ENCODE results near the gene MYPN.
"Not testable (repeated sequence)": the region's sequence is repeated elsewhere in the genome, so short reads cannot be mapped to it uniquely, and the experiment has no call there.

MYPN gene

DNA sequence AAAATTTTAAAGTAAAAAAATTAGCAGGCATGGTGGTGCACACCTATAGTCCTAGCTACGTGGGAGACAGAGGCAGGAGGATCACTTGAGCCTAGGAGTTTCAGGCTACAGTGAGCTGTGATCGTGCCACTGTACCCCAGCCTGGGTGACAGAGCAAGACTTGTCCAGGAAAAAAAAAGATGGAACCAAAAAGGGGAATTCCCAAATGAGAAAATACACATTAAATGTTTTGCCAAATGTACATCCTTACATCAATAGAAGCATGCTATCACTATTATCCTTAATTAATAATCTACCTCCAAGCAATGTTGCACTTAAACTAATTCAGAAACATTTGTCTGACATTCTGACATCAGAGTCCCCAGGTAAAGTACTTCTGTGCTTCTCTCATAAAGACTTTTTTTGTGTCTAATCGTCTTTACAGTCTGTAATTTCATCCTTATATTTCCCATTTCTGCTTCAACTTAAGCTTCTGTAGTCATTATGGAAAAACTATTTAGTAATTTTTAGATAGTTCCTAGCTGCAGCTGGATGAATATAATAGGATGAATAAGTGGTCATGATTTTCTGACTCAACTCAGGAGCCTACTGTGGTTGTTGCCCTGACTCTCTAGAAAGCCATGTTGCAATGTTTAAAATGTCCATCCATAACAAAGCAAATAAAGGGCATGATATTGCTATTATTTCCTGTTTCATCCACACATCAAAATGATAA lies 57.7 kb downstream of the MYPN start:
- in situ Hi-C loops (cut with MboI; ENCODE audit: low sequenced_read_pairs): loop anchor here (25.0 kb wide), 1 partner anchor 305 kb away; no protein-coding TSS in a partner anchor

DNA sequence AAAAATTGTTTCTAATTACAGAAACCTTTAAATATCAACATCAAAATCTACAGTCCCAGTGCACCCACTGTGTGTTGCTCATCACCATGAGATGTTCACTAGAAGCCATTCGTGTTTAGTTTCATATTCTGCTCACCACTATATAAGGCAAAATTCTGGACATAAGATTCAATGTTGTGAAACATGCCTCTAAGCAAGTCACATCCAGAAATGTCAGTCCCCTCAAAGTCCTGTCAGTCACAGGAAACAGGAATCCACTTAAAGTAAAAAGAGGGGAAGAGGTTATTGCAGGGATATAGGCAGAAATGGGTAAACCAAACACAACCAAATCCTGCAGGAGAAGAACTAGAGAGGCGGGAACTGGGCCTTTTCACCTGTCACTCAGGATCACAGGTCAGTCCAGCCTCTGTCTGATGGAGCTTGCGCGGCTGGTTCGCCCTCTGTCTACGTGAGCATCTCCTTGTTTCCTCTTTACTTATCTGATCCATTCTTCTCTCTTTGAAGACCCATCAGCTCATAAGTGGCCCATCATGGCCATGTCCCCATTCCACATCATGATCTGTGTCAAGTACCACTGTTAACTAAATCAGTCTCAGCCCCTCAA lies 58.4 kb downstream of the MYPN start:
- in situ Hi-C loops (cut with MboI; ENCODE audit: low sequenced_read_pairs): loop anchor here (25.0 kb wide), 1 partner anchor 305 kb away; no protein-coding TSS in a partner anchor

DNA sequence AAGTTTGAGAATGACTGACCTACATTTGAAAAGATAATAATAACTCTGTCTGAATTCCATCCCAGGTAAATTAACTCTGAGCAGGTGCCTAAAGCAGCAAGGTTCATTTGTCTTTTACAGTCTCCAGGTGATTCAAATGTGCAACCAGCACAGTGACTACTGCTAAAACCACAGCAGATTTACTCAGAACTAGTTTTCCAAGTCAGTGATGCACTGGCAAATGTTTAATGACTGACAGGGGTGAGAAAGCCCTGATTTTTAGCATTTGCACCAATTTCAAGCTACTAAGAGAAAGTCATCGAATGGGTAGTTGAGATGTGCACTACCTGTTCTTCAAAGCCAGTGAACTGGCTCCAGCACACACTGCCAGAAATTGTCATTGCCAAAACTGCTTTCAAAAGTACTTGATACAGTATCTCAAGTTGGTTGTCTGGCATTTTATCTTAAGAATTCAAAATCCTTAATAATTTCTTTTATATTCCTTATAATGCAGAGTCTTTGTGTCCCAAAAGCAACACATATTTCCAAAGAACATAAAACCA lies 62.3 kb downstream of the MYPN start:
- in situ Hi-C loops (cut with MboI; ENCODE audit: low sequenced_read_pairs): loop anchor here (25.0 kb wide), 1 partner anchor 309 kb away; no protein-coding TSS in a partner anchor

DNA sequence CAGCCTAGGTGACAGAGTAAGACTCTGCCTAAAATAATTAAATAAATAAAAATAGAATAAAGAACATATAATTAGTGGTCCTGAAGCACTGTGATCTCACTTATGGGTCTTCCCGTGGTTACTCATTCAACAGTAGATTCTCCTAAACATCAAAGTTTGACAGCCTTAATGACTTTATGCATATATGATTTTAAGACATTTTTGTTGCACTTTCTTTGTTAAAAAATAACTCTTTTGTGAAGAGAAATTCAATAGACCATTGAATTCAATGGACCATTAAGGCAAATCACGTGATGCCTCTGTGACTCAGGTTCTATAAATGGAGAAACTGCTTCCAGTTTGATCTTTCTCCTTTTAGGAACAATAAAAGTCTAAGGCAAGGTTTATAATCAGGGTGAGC lies 63.0 kb downstream of the MYPN start:
- in situ Hi-C loops (cut with MboI; ENCODE audit: low sequenced_read_pairs): loop anchor here (25.0 kb wide), 1 partner anchor 310 kb away; no protein-coding TSS in a partner anchor

DNA sequence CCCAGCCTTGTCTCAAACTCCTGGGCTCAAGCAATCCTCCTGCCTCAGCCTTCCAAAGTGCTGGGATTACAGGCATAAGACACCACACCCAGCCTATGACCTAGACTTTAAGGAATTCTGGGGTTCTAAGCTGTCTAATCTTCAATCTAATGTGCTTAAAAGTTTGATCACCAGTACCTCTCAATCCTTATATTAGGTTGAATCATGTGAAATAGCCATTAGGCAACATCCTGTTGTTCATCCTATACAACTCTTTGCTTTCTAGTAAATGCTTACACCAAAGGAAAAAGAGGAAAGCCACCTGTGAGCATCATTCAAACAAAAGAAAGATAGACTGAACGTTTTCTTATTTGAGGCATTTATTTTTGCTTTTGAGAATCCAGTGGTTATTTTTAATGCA lies 66.7 kb downstream of the MYPN start:
- in situ Hi-C loops (cut with MboI; ENCODE audit: low sequenced_read_pairs): no loop called here

DNA sequence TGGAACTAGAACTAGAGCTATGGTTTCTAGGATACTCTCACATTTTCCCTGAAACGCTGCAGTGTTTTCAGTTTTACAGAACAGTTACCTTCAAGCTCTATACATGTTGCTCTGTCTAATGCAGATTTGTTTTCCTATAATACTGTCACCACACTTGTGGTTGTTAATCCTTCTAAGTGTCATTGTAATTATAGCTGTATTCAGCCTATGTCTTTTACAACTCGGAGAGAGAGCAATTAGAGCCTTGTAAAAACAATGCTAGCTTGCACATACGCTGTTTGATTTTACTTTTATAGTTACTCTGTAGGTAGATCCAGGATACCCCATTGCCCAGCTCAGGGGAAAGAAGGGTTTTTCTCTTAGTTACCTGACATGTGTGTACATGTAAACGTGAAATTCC lies 67.5 kb downstream of the MYPN start:
- in situ Hi-C loops (cut with MboI; ENCODE audit: low sequenced_read_pairs): no loop called here

DNA sequence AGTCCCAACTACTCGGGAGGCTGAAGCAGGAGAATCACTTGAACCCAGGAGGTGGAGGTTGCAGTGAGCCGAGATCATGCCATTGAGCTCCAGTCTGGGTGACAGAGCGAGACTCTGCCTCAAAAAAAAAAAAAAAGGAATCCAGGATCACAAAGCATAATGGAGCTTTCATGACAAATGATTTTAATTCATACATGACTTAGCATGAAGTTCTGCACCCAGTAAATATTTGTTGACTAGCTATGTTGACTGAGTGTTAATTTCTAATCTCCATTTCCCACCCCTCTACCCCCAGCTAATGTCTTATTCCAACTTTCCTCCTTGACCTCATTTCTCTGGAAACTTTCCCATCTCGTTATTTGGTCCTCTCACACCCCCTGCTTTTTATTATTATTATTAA lies 69.3 kb downstream of the MYPN start:
- in situ Hi-C loops (cut with MboI; ENCODE audit: low sequenced_read_pairs): no loop called here

DNA sequence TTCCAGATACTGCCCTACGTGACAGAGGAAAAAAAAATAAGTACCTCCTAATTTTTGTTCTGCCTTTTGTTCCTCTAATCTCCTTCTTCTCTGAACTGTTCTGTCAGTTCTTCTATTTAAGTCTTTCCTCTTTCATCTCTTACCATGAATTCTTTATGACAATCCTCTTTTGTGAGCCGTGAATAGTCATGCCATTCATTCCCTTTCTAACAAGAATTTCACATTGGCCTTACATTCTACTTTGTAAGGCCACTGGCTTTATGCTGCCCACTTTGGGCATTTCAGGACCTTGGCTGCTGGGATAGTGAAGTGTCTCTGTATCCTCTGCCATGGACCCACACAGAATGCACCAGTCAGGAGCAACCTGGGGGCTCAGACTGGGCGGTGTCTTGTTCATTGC lies 69.7 kb downstream of the MYPN start:
- in situ Hi-C loops (cut with MboI; ENCODE audit: low sequenced_read_pairs): no loop called here

DNA sequence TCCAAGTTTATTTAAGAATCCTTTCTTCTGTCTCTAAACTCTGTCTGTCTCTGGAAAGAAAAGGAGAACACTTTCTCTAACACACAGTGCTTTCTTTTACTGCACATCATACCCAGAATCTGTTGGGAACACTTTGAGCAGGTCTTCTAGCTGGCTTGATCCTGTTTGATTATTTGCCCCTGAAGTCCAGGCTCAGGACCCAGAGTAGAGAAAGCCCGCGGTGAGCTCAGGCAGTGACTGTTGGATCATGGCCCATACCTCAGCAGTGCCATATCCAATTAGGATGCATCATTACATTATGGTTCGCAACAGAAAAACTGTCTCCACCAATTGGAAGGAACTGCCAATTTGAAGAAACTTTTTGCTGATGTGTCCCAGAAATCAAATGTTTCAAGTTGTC lies 71.2 kb downstream of the MYPN start:
- in situ Hi-C loops (cut with MboI; ENCODE audit: low sequenced_read_pairs): no loop called here

DNA sequence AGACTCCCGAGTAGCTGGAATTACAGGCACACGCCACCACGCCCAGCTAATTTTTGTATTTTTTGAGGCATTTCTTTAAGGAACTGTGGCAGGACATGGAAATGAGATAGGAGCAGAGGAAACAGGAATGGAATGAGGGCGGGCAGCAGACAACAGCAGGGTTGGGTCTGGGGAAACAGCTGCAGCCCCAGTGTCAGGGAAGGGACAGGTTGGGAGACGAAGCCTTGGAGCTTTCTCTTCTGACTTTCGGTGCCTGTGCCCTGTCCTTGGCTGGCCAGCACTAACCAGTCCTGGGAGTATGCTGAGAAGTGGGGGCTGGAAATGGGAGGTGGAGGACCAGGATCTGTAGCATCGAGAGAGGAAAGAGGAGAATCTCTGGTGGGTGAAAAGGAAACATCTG lies 75.3 kb downstream of the MYPN start:
- in situ Hi-C loops (cut with MboI; ENCODE audit: low sequenced_read_pairs): no loop called here

DNA sequence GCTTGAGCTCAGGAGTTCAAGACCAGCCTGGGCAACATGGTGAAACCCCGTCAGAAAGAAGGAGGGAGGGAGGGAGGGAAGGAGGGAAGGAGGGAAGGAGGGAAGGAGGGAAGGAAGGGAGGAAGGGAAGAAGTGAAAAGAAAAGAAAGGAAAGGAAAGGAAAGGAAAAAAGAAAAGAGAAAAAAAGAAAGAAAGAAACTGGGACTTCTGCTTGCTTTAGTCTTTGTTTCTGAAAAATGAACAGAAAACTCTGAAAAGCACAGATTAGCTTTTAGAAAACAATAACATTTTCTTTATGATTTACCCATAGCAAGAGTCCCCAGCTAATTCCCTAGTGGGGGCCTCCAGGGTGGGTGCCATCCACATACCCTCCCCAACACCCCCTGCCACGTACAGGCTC lies 75.8 kb downstream of the MYPN start:
- in situ Hi-C loops (cut with MboI; ENCODE audit: low sequenced_read_pairs): no loop called here

DNA sequence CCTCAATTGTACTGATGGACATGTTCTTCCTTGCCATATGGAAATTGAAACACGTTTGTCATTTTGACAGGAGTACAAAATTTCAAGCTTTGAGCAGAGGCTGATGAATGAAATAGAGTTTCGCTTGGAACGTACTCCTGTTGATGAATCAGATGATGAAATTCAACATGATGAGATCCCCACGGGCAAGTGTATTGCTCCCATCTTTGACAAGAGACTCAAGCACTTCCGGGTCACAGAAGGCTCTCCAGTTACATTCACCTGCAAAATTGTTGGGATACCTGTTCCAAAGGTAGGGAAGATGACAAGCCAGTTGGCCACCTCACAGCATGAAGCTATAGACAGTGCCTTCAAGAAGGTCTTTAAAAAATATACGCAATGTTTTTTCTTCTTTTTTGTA lies 79.5 kb downstream of the MYPN start:
- in situ Hi-C loops (cut with MboI; ENCODE audit: low sequenced_read_pairs): no loop called here

DNA sequence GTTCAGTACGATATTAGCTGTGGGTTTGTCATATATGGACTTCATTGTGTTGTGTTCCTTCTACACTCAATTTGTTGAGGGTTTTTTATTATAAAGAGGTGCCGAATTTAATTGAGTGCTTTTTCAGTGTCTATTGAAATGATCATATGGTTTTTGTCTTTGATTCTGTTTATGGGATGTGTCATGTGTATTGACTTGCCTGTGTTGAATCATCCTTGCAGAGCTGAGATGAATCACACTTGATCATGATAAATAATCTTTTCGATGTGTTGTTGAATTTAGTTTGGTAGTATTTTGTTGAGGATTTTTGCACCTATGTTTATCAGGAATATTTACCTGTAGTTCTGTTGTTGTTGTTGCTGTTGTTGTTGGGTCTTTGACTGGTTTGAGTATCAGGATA lies 82.8 kb downstream of the MYPN start:
- in situ Hi-C loops (cut with MboI; ENCODE audit: low sequenced_read_pairs): no loop called here

DNA sequence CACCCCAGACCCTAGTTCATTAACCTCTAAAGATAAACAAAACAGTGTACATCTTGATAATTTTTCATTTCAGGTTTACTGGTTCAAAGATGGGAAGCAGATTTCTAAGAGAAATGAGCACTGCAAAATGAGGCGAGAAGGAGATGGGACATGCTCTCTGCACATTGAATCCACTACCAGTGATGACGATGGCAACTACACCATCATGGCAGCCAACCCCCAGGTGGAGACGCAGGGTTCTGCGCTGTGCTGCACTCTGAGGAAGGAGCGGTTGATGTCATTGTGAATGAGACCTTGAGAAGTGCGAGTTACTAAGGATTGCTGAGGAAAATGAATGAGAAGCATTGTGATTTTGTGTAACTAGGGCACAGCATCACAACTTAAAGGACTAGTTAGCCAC lies 85.0 kb downstream of the MYPN start:
- in situ Hi-C loops (cut with MboI; ENCODE audit: low sequenced_read_pairs): no loop called here

DNA sequence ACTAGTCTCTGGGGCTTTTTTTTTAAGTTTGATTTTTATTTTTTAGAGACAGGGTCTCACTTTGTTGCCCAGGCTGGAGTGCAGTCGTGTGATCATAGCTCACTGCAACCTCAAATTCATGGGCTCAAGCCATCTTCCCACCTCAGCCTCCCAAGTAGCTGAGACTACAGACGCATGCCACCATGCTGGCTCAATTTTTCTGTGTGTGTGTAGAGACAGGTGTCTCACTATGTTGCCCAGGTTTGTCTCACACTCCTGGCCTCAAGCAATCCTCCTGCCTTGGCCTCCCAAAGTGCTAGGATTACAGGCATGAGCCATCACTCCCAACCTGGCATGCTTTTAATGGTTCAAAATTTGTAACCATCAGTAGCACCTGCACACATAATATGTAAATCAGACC lies 86.5 kb downstream of the MYPN start:
- in situ Hi-C loops (cut with MboI; ENCODE audit: low sequenced_read_pairs): not testable (repeated sequence)

DNA sequence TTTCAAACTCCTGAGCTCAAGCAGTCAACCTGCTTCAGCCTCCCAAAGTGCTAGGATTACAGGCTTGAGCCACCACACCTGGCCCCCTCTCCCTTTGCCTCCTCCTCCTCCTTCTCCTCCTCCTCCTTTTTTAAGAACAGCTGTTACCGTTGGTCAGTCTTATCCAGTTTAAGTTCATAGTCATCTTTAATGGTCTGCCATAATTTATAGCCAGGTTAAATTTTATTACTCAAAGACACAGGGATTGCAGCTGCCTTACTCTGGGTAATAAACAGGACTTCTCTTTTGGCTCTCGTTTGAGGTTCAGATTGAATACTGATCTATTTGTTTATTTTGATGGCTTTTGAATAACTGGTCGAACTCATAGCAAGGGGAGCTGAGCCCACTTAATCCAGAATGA lies 87.4 kb downstream of the MYPN start:
- in situ Hi-C loops (cut with MboI; ENCODE audit: low sequenced_read_pairs): no loop called here

DNA sequence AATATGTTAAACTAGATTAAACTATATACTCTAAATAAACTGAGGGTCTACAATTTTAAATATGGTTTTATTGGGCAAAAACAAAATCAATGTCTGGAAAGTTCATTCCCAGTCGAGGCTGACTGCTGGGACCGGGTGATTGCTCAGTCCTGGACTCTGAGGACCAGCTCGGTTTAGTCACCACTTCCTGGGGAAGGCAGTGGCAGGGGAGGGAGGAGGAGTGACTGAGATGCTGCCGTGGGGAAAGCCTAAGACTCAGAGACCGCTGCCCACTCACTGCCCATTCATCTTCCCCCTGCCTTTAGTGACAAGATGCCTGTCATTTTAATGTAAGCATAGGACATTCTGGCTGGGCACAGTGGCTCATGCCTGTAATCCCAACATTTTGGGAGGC lies 93.7 kb downstream of the MYPN start:
- in situ Hi-C loops (cut with MboI; ENCODE audit: low sequenced_read_pairs): no loop called here

DNA sequence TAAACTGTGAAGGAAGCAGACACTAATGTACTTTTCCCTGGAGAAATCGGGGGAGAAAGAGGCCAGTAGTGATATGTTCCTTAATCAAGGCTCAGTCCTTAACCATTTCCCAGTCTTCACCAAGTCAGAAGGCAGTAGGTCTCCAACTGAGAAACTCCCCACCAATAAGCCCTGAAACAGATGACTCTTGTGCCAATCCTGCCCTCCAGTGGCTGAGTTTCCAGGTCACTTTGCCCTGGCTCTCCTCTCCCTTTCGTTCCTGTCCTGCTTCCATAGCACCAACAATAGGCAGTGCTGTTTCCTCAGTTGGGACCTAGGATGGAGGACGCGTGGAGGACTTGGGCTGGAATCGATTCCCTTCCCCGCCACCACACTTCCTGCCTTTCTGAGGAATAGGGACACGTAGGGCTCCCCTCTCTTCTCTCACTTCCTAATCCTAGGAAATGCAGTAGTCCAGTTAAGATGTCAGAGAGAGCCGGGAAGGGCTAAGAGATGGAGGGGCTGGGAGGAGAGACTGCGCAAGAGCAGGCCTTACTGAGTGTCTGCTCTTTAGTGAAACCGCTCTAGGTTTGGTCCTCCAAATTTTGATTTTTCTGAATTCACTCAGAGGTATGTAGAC lies 99.2 kb downstream of the MYPN start:
- in situ Hi-C loops (cut with MboI; ENCODE audit: low sequenced_read_pairs): no loop called here

DNA sequence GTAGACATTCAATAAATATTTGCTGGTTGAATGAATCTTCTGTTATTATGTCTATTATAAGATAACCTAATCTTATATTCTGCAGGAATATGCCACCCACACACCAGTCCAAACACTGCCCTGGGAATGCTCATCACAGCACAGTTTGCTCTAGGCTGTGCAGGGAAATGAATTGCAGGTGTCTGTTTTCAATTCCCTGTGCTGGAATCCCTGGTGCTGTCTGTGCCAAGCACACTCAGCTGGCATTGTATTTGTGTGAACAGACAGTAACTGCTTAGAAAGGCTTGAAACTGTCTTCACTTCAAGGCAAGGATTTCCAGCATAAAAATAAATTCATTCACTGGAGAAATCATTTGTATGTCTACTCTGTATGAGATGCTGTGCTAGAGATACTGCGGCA lies 102.4 kb downstream of the MYPN start:
- in situ Hi-C loops (cut with MboI; ENCODE audit: low sequenced_read_pairs): no loop called here

DNA sequence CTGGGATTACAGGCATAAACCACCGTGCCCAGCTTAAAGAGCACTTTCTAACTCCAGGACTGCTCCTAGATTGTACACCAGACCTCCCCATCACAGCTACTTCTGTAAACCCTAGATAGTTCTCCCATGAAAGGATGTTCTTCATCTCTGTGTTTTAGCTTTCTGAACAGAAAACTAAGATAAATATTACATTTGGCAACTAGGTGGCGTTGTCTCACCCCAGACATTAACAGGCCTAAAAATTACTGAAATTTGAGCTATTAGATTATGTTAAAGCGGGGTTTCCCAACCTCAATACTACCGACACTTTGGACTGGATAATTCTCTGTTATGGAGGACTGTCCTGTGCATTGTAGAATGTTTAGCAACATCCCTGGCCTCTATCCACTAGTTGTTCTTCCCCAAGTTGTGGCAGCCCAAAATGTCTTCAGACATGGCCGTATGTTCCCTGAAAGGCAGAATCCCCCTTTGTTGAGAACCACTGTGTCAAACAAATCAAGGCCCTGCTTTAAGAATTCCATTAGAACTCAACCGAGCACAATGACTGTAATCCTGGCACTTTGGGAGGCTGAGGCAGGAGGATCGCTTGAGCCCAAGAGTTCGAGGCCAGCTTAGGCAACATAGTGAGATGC lies 103.5 kb downstream of the MYPN start:
- in situ Hi-C loops (cut with MboI; ENCODE audit: low sequenced_read_pairs): no loop called here

DNA sequence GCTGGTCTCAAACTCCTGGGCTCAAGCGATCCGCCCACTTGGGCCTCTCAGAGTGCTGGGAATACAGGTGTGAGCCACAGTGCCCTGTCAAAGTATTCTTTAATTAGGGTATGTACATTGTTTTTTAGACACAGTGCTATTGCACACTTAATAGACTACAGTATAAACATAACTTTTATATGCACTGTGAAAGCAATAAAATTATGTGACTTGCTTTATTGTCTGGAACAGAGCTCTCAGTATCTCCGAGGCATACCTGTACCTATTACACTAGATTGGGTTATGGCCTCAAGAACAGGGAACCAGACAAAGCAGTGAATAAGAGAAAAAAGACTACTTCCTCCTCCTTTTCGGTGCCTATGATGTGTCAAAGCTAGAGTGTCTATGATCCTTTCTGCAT lies 109.5 kb downstream of the MYPN start:
- in situ Hi-C loops (cut with MboI; ENCODE audit: low sequenced_read_pairs): no loop called here

DNA sequence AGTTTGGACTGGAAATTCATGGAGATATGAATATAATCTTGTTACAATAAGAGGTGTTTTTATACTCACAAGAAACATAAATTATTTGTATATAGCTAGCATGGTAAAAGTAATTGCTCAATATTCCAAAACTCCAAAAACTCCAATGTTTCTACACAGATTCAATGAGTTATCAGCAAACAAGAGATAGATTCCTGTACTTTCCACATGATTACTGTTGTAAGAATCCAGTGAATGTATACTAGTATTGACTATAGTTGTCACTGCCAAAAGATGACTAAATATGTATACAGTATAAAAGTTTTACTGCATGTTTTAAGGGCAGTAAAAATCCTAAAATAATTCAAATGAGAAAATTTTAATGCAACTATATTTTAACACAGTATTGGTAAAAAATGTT lies 111.9 kb downstream of the MYPN start:
- in situ Hi-C loops (cut with MboI; ENCODE audit: low sequenced_read_pairs): no loop called here
